ENCODE measurements around the gene ALPK3.
"Not testable (repeated sequence)": the region's sequence is repeated elsewhere in the genome, so short reads cannot be mapped to it uniquely, and the experiment has no call there.

ALPK3 gene

GRCh38 chr15:84874981-84875699 lies 58.0 kb downstream of the ALPK3 start:
- DNase-seq (ENCODE audit: low read depth in 2 of 2), result no peak

GRCh38 chr15:84876269-84876668 lies 59.1 kb downstream of the ALPK3 start:
- DNase-seq (ENCODE audit: low read depth in 2 of 2), result no peak

- DNase-seq (ENCODE audit: low read depth in 2 of 2), result not testable (repeated sequence)
These were observed 60.5 kb downstream of the ALPK3 start for GRCh38 chr15:84877701-84878100.

- DNase-seq (ENCODE audit: low read depth in 2 of 2), result peak; percentile 12 to 13
These were observed 61.3 kb downstream of the ALPK3 start for GRCh38 chr15:84878504-84878903.

GRCh38 chr15:84879088-84879780 lies 62.1 kb downstream of the ALPK3 start:
- no peak for DNase-seq (ENCODE audit: low read depth in 2 of 2)

- DNase-seq (ENCODE audit: low read depth in 2 of 2), result no peak
These were observed 62.9 kb downstream of the ALPK3 start for GRCh38 chr15:84880007-84880406.

GRCh38 chr15:84880822-84881519 lies 63.8 kb downstream of the ALPK3 start:
- DNase-seq (ENCODE audit: low read depth in 2 of 2), result no peak

GRCh38 chr15:84881520-84881830 lies 64.3 kb downstream of the ALPK3 start:
- no peak for DNase-seq (ENCODE audit: low read depth in 2 of 2)

GRCh38 chr15:84883466-84883865 lies 66.3 kb downstream of the ALPK3 start:
- no peak for DNase-seq (ENCODE audit: low read depth in 2 of 2)

- DNase-seq (ENCODE audit: low read depth in 2 of 2), result no peak
These were observed 67.0 kb downstream of the ALPK3 start, which contains the start of gene SLC28A1 for GRCh38 chr15:84883916-84884781. Gene SLC28A1, plus strand, starts transcription at chr15:84884662. Its CDS starts 3,099 bp downstream, at chr15:84887761.

- no peak for DNase-seq (ENCODE audit: low read depth in 2 of 2)
These were observed 68.6 kb downstream of the ALPK3 start for GRCh38 chr15:84885801-84886200.

GRCh38 chr15:84886211-84886983 lies 69.2 kb downstream of the ALPK3 start:
- DNase-seq (ENCODE audit: low read depth in 2 of 2), result no peak

GRCh38 chr15:84886984-84887299 lies 69.8 kb downstream of the ALPK3 start:
- no peak for DNase-seq (ENCODE audit: low read depth in 2 of 2)

- DNase-seq (ENCODE audit: low read depth in 2 of 2), result no peak
These were observed 70.8 kb downstream of the ALPK3 start for GRCh38 chr15:84887938-84888337.

GRCh38 chr15:84888639-84889038 lies 71.5 kb downstream of the ALPK3 start:
- no peak for DNase-seq (ENCODE audit: low read depth in 2 of 2)

GRCh38 chr15:84889313-84889990 lies 72.3 kb downstream of the ALPK3 start:
- no peak for DNase-seq (ENCODE audit: low read depth in 2 of 2)

- DNase-seq (ENCODE audit: low read depth in 2 of 2), result no peak
These were observed 73.0 kb downstream of the ALPK3 start for GRCh38 chr15:84889991-84890669.

- no peak for DNase-seq (ENCODE audit: low read depth in 2 of 2)
These were observed 73.6 kb downstream of the ALPK3 start for GRCh38 chr15:84890670-84891162.

GRCh38 chr15:84891339-84891738 lies 74.2 kb downstream of the ALPK3 start:
- no peak for DNase-seq (ENCODE audit: low read depth in 2 of 2)

GRCh38 chr15:84892786-84893307 lies 75.7 kb downstream of the ALPK3 start:
- DNase-seq (ENCODE audit: low read depth in 2 of 2), result no peak
